MG63 (cell line): ENCODE results near the gene POLD4. TPM values are rescaled to one million over a fixed set of nuclear protein-coding genes. Genes with fewer than 3 reads are reported as not detected.
A peak's percentile ranks its signal among the peaks of the same experiment; 100 is the strongest.

Source experiments
- DNase-seq: peaks from one replicate; pipeline ENCODE4 v3.0.0-alpha.2; 2020
- H3K27me3 ChIP-seq: fragments of 250-450 bp; sonication (Bioruptor Pico); 2 replicates; pipeline ENCODE4 v1.5.1; 2020; ENCODE audit warnings: mild to moderate bottlenecking, moderate library complexity
- H3K36me3 ChIP-seq: fragments of 250-450 bp; sonication (Bioruptor Pico); 2 replicates; pipeline ENCODE4 v1.5.1; 2020; ENCODE audit warnings: mild to moderate bottlenecking, moderate library complexity
- H3K4me3 ChIP-seq: fragments of 250-450 bp; sonication (Bioruptor Pico); 2 replicates; pipeline ENCODE4 v1.5.1; 2020; ENCODE audit warnings: mild to moderate bottlenecking, moderate library complexity
- H3K9me3 ChIP-seq: fragments of 250-450 bp; sonication (Bioruptor Pico); 2 replicates; pipeline ENCODE4 v1.5.1; 2020; ENCODE audit warnings: mild to moderate bottlenecking, moderate library complexity
- total RNA-seq: library from RNA; depleted of rRNA; stranded (reverse); fragments of >200 nt; shearing (Covaris generic); gene quantifications from 2 replicates; pipeline ENCODE4 v1.2.3, GENCODE V29; 2014; ENCODE audit warnings: low replicate concordance

The POLD4 gene
- total RNA-seq, 1 experiment from 2014 or later, result 17.3 TPM

- no peaks in the 10 kb centered on the region for H3K9me3 ChIP-seq
- H3K4me3 ChIP-seq, result no peak overlapping the region
- no peak for DNase-seq
- peaks cover 27% of the 10 kb centered on the region for H3K36me3 ChIP-seq
- H3K27me3 ChIP-seq, result no peaks in the 10 kb centered on the region
Measured at GRCh38 chr11:67365736-67366444, 12.5 kb upstream of the POLD4 start.

GRCh38 chr11:67364783-67365722, 11.7 kb upstream of the POLD4 start:
- no peak for DNase-seq
- Histone ChIP-seq H3K4me3 (no peak overlapping the region), H3K27me3 (no peaks in the 10 kb centered on the region), H3K36me3 (peaks cover 27% of the 10 kb centered on the region), H3K9me3 (no peaks in the 10 kb centered on the region)

- DNase-seq, result no peak
- H3K9me3 ChIP-seq, result no peaks in the 10 kb centered on the region
- H3K36me3 ChIP-seq, result peaks cover 22% of the 10 kb centered on the region
- H3K4me3 ChIP-seq, result no peak overlapping the region
- no peaks in the 10 kb centered on the region for H3K27me3 ChIP-seq
Measured at GRCh38 chr11:67364169-67364568, 10.8 kb upstream of the POLD4 start.

GRCh38 chr11:67357831-67358670, 4.7 kb upstream of the POLD4 start:
- H3K9me3 ChIP-seq, result no peaks in the 10 kb centered on the region
- H3K36me3 ChIP-seq, result no peaks in the 10 kb centered on the region; the same call in 1 of the 2 replicates
- no peak for DNase-seq
- no peaks in the 10 kb centered on the region for H3K27me3 ChIP-seq
- H3K4me3 ChIP-seq, result no peak overlapping the region

GRCh38 chr11:67356864-67357561, 3.7 kb upstream of the POLD4 start:
- no peak overlapping the region for H3K4me3 ChIP-seq
- no peaks in the 10 kb centered on the region for H3K9me3 ChIP-seq
- H3K36me3 ChIP-seq, result no peaks in the 10 kb centered on the region; the same call in 1 of the 2 replicates
- H3K27me3 ChIP-seq, result no peaks in the 10 kb centered on the region
- peak; percentile 73 for DNase-seq

GRCh38 chr11:67356387-67356863, 3.1 kb upstream of the POLD4 start:
- no peaks in the 10 kb centered on the region for H3K27me3 ChIP-seq
- no peak overlapping the region for H3K4me3 ChIP-seq
- H3K9me3 ChIP-seq, result no peaks in the 10 kb centered on the region
- no peak for DNase-seq
- H3K36me3 ChIP-seq, result peaks cover 3% of the 10 kb centered on the region

GRCh38 chr11:67355794-67356386, 2.5 kb upstream of the POLD4 start:
- H3K9me3 ChIP-seq, result no peaks in the 10 kb centered on the region
- H3K36me3 ChIP-seq, result peaks cover 7% of the 10 kb centered on the region
- no peak overlapping the region for H3K4me3 ChIP-seq
- no peak for DNase-seq
- H3K27me3 ChIP-seq, result no peaks in the 10 kb centered on the region

GRCh38 chr11:67355023-67355793, 1.9 kb upstream of the POLD4 start:
- peak; percentile 87 for DNase-seq

GRCh38 chr11:67354075-67355022, 1.0 kb upstream of the POLD4 start:
- peaks cover 8% of the 10 kb centered on the region for H3K36me3 ChIP-seq
- H3K9me3 ChIP-seq, result no peaks in the 10 kb centered on the region
- DNase-seq, result peak; percentile 99
- peak overlapping the region; percentile 69 for H3K4me3 ChIP-seq
- H3K27me3 ChIP-seq, result no peaks in the 10 kb centered on the region

More at GRCh38 chr11:67355023-67355793, 1.9 kb upstream of the POLD4 start:
- Histone ChIP-seq H3K4me3 (0 out of 2 replicates have a peak overlapping the region, but pooled peaks have one; percentile 12), H3K27me3 (no peaks in the 10 kb centered on the region), H3K36me3 (peaks cover 8% of the 10 kb centered on the region), H3K9me3 (no peaks in the 10 kb centered on the region)

- no peaks in the 10 kb centered on the region for H3K9me3 ChIP-seq
- DNase-seq, result no peak
- H3K4me3 ChIP-seq, result peak overlapping the region; percentile 69
- H3K36me3 ChIP-seq, result peaks cover 8% of the 10 kb centered on the region
- no peaks in the 10 kb centered on the region for H3K27me3 ChIP-seq
Measured at GRCh38 chr11:67352546-67353316, 615 bp downstream of the POLD4 start.

- Histone ChIP-seq H3K36me3 (peaks cover 8% of the 10 kb centered on the region), H3K9me3 (no peaks in the 10 kb centered on the region), H3K27me3 (no peaks in the 10 kb centered on the region), H3K4me3 (no peak overlapping the region)
- no peak for DNase-seq
Measured at GRCh38 chr11:67351275-67352005, 1.9 kb downstream of the POLD4 start.

- Histone ChIP-seq H3K27me3 (no peaks in the 10 kb centered on the region), H3K9me3 (no peaks in the 10 kb centered on the region), H3K4me3 (no peak overlapping the region), H3K36me3 (peaks cover 8% of the 10 kb centered on the region)
- no peak for DNase-seq
Measured at GRCh38 chr11:67349928-67350465, 3.3 kb downstream of the POLD4 start.

GRCh38 chr11:67349457-67349856, 3.9 kb downstream of the POLD4 start:
- Histone ChIP-seq H3K36me3 (peaks cover 8% of the 10 kb centered on the region), H3K27me3 (no peaks in the 10 kb centered on the region)
- DNase-seq, result no peak

More at GRCh38 chr11:67349457-67349856, 3.9 kb downstream of the POLD4 start:
- Histone ChIP-seq H3K9me3 (no peaks in the 10 kb centered on the region), H3K4me3 (no peak overlapping the region)
